ENCODE data around the gene ASS1. TPM values are rescaled to one million over a fixed set of nuclear protein-coding genes. Genes with fewer than 3 reads are reported as not detected.

The ASS1 gene
- total RNA-seq, 4 donors from 2014 or later: 78.4 to 156 (median 105) TPM

- intact Hi-C loops (cut with DNase I; ENCODE audit: low total_unique reads): no loop called here
These were observed 25.2 kb upstream of the ASS1 start for GRCh38 chr9:130419521-130420035.

GRCh38 chr9:130421154-130421801 is 23.5 kb upstream of the ASS1 start:
- Histone ChIP-seq H3K4me1 (no peaks in the 10 kb centered on the region), H3K36me3 (no peaks in the 10 kb centered on the region), H3K27ac (no peak overlapping the region), H3K27me3 (no peaks in the 10 kb centered on the region), H3K4me3 (no peak overlapping the region), H3K9me3 (no peaks in the 10 kb centered on the region)
- no peak for DNase-seq
- no peak for TF ChIP-seq POLR2A (IDR thresholded peaks at IDR 0.05)
- no peak for TF ChIP-seq CTCF (IDR thresholded peaks at IDR 0.05)
- intact Hi-C loops (cut with DNase I; ENCODE audit: low total_unique reads): no loop called here

More at GRCh38 chr9:130419521-130420035, 25.2 kb upstream of the ASS1 start:
- Histone ChIP-seq H3K27ac (no peak overlapping the region), H3K9me3 (no peaks in the 10 kb centered on the region), H3K36me3 (no peaks in the 10 kb centered on the region), H3K4me1 (no peaks in the 10 kb centered on the region), H3K27me3 (no peaks in the 10 kb centered on the region), H3K4me3 (no peak overlapping the region)
- TF ChIP-seq POLR2A (IDR thresholded peaks at IDR 0.05) (no peak), CTCF (IDR thresholded peaks at IDR 0.05) (no peak)
- DNase-seq: no peak

GRCh38 chr9:130421802-130422276 is 22.9 kb upstream of the ASS1 start:
- Histone ChIP-seq H3K27me3 (no peaks in the 10 kb centered on the region), H3K36me3 (no peaks in the 10 kb centered on the region), H3K9me3 (no peaks in the 10 kb centered on the region), H3K4me1 (no peaks in the 10 kb centered on the region), H3K4me3 (no peak overlapping the region), H3K27ac (no peak overlapping the region)
- intact Hi-C loops (cut with DNase I; ENCODE audit: low total_unique reads): no loop called here
- no peak for DNase-seq
- no peak for TF ChIP-seq CTCF (IDR thresholded peaks at IDR 0.05)

GRCh38 chr9:130422546-130422945 is 22.2 kb upstream of the ASS1 start:
- TF ChIP-seq POLR2A (IDR thresholded peaks at IDR 0.05) (no peak), CTCF (IDR thresholded peaks at IDR 0.05) (no peak)
- Histone ChIP-seq H3K27ac (no peak overlapping the region), H3K27me3 (no peaks in the 10 kb centered on the region), H3K4me1 (no peaks in the 10 kb centered on the region), H3K9me3 (no peaks in the 10 kb centered on the region), H3K4me3 (no peak overlapping the region), H3K36me3 (no peaks in the 10 kb centered on the region)
- DNase-seq: no peak
- intact Hi-C loops (cut with DNase I; ENCODE audit: low total_unique reads): no loop called here

GRCh38 chr9:130423272-130423671 is 21.5 kb upstream of the ASS1 start:
- Histone ChIP-seq H3K36me3 (no peaks in the 10 kb centered on the region), H3K4me1 (no peaks in the 10 kb centered on the region), H3K27me3 (no peaks in the 10 kb centered on the region), H3K27ac (no peak overlapping the region), H3K4me3 (no peak overlapping the region), H3K9me3 (no peaks in the 10 kb centered on the region)
- DNase-seq: no peak
- intact Hi-C loops (cut with DNase I; ENCODE audit: low total_unique reads): no loop called here
- no peak for TF ChIP-seq POLR2A (IDR thresholded peaks at IDR 0.05)
- TF ChIP-seq CTCF (IDR thresholded peaks at IDR 0.05): no peak

Data from uterus (tissue), 4 donors.